ENCODE data around the gene IER3IP1. TPM values are rescaled to one million over a fixed set of nuclear protein-coding genes. Genes with fewer than 3 reads are reported as not detected.

Gene IER3IP1, protein sequence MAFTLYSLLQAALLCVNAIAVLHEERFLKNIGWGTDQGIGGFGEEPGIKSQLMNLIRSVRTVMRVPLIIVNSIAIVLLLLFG
- total RNA-seq (1 to 10 TPM; 1.5 to 2.3 TPM), total RNA-seq (6.8 to 49.9 (median 19.3) reads per million in 172 experiments)
- 15.6 TPM for polyA plus RNA-seq (2013, experiment 1 of 2)
- 12.8 TPM for polyA plus RNA-seq (2013, experiment 2 of 2)

DNA sequence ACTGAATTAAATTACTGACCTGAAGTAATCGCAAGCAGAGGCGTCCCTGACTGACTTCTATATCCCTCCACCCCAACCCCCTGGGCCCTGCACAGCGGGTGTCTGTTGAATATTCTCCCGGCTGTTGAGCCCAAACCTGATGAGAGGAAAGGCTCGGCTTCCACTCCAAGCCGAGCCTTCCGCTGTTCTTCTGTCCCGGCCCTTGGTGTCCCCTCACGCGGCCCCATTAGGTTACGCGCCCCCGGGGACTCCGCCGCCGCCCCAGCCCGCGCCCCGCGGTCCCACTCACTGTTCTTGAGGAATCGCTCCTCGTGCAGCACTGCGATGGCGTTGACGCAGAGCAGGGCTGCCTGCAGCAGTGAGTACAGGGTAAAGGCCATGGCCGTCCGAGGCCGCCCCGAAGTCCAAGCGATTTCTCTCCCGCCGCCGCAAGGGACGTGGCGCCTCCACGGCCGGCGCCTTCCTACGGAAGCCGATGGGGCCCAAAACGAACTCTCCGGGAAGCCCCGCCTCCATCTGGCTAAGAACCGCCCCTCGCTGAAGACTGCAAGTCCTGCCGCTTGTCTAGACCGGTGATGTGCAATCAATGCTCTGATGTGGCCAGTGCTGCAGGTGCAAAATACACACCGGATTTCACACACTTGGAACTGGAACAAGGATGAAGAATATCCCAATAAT is at the start of gene IER3IP1:
Gene IER3IP1, minus strand, starts transcription at position 467 of the 678 bp plus-strand sequence. Its CDS starts 87 bp downstream, at position 380.
- Mint-ChIP-seq H3K4me3 (peak within 1 kb of the TSS; percentile 77), H3K27ac (no peak within 1 kb of the TSS), H3K9me3 (no peaks in the 10 kb centered on the region), H3K36me3 (ENCODE audit: low read depth) (peaks cover 10% of the 10 kb centered on the region), H3K4me1 (ENCODE audit: low read depth) (no peaks in the 10 kb centered on the region), H3K27me3 (no peaks in the 10 kb centered on the region)
- H3K27ac ChIP-seq (ENCODE audit: low read depth in 1 of 2, low read length in 2 of 2): no peak within 1 kb of the TSS
- DNase-seq (peak; percentile 79 to 91 (median 84)), ATAC-seq (ENCODE audit: poor library complexity) (peak; percentile 93)
- no peaks in the 10 kb centered on the region for H3K36me3 ChIP-seq (ENCODE audit: insufficient read depth, low read length)
- ChIA-PET POLR2A (no interaction called here), CTCF (no interaction called here)
- H3K4me1 ChIP-seq (ENCODE audit: insufficient read depth, low read length): peaks cover 19% of the 10 kb centered on the region
- no peaks in the 10 kb centered on the region for H3K9me3 ChIP-seq (ENCODE audit: control insufficient read depth in 1 of 2, insufficient read depth in 1 of 2, low read length in 2 of 2)
- H3K27me3 ChIP-seq (ENCODE audit: control insufficient read depth in 1 of 2, insufficient read depth in 2 of 2, low read length in 2 of 2): no peaks in the 10 kb centered on the region
- H3K4me3 ChIP-seq (ENCODE audit: low read length): peak within 1 kb of the TSS; percentile 98
- TF ChIP-seq, protein P1, sequence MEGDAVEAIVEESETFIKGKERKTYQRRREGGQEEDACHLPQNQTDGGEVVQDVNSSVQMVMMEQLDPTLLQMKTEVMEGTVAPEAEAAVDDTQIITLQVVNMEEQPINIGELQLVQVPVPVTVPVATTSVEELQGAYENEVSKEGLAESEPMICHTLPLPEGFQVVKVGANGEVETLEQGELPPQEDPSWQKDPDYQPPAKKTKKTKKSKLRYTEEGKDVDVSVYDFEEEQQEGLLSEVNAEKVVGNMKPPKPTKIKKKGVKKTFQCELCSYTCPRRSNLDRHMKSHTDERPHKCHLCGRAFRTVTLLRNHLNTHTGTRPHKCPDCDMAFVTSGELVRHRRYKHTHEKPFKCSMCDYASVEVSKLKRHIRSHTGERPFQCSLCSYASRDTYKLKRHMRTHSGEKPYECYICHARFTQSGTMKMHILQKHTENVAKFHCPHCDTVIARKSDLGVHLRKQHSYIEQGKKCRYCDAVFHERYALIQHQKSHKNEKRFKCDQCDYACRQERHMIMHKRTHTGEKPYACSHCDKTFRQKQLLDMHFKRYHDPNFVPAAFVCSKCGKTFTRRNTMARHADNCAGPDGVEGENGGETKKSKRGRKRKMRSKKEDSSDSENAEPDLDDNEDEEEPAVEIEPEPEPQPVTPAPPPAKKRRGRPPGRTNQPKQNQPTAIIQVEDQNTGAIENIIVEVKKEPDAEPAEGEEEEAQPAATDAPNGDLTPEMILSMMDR (IDR thresholded peaks at IDR 0.05): no peak
- intact Hi-C loops (cut with DNase I, micrococcal nuclease): loop anchor here (1.0 to 10.0 kb wide), 4 partner anchors 25 to 989 kb away; partner anchors contain the start of gene HDHD2 (in 1 of the 2)

DNA sequence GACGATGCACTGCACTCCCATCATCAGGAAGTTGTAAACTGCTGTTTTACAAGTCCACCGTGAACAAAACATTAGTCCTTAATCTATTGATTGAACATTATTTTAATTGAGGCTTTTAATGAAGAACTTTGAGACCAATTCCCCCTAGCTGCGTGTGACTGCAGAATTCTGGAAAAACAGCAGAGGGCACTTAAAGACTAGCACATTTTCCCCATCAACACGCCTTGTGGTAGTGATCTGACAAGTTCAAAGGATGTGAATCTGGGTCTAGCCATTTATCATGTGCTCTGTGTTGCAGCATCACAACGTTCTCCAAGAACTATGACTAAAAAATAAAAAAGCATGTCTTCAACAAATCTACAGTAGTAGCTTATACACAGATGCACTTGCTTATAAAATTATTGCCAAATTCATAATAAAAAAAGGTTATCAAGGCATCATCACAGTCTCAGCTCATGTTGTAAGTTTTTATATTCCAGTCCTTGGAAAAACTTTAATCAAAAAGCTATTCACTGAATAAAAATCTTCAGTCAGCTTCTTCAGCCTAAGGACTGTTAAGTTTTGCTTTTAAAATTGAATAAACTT is 39.5 kb upstream of the IER3IP1 start:
- intact Hi-C loops (cut with DNase I, micrococcal nuclease): loop anchor here (2.0 to 5.0 kb wide), 2 partner anchors 532 to 533 kb away; no protein-coding TSS in a partner anchor
- H3K27ac ChIP-seq (ENCODE audit: low read depth in 1 of 2, low read length in 2 of 2): no peak overlapping the region
- no peak overlapping the region for H3K4me3 ChIP-seq (ENCODE audit: low read length)
- Mint-ChIP-seq H3K27me3 (peaks cover 66% of the 10 kb centered on the region), H3K4me1 (ENCODE audit: low read depth) (no peaks in the 10 kb centered on the region), H3K36me3 (ENCODE audit: low read depth) (no peaks in the 10 kb centered on the region), H3K9me3 (no peaks in the 10 kb centered on the region), H3K27ac (no peak overlapping the region), H3K4me3 (no peak overlapping the region)
- TF ChIP-seq, protein P1 (IDR thresholded peaks at IDR 0.05): no peak
- POLR2A ChIA-PET: no interaction called here
- DNase-seq: peak in 4 of 14 experiments; percentile 7 to 43 (median 26)
- no peaks in the 10 kb centered on the region for H3K36me3 ChIP-seq (ENCODE audit: insufficient read depth, low read length)
- H3K9me3 ChIP-seq (ENCODE audit: control insufficient read depth in 1 of 2, insufficient read depth in 1 of 2, low read length in 2 of 2): no peaks in the 10 kb centered on the region
- ATAC-seq (ENCODE audit: poor library complexity): no peak
- CTCF ChIA-PET: interaction anchor here (0.7 to 1.5 kb wide), 3 partner anchors 11 to 533 kb away, joined by 3 to 5 read pairs (median 3); no protein-coding TSS in a partner anchor
- H3K4me1 ChIP-seq (ENCODE audit: insufficient read depth, low read length): no peaks in the 10 kb centered on the region
- peaks cover 4 to 24% of the 10 kb centered on the region in 2 experiments for H3K27me3 ChIP-seq (ENCODE audit: control insufficient read depth in 1 of 2, insufficient read depth in 2 of 2, low read length in 2 of 2)

DNA sequence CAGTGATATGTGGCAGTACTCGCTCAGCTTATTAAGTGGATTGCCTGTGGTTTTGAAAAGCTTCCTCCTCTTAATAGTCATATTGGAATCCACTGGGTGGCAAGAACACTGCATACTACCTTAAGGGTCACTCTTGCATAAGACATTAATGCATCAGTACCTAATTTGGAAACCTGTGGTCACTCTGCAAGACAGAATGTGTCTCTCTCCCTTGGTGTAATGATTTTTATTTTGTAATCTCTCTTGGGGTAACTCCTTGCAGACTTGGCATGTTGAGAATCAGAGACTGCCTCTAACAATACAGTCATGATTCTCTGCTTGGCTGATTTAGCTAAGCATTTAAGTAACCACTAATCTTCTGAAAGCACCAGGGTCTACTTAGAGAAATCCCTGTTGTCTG is 33.0 kb upstream of the IER3IP1 start:
- no peak for DNase-seq
- CTCF ChIA-PET: no interaction called here
- no peaks in the 10 kb centered on the region for H3K4me1 ChIP-seq (ENCODE audit: insufficient read depth, low read length)
- Mint-ChIP-seq H3K9me3 (no peaks in the 10 kb centered on the region), H3K27ac (no peak overlapping the region), H3K27me3 (peaks cover 62% of the 10 kb centered on the region), H3K4me3 (no peak overlapping the region), H3K36me3 (ENCODE audit: low read depth) (no peaks in the 10 kb centered on the region), H3K4me1 (ENCODE audit: low read depth) (no peaks in the 10 kb centered on the region)
- no peaks in the 10 kb centered on the region for H3K36me3 ChIP-seq (ENCODE audit: insufficient read depth, low read length)
- no peaks in the 10 kb centered on the region for H3K9me3 ChIP-seq (ENCODE audit: control insufficient read depth in 1 of 2, insufficient read depth in 1 of 2, low read length in 2 of 2)
- POLR2A ChIA-PET: no interaction called here
- no peak overlapping the region for H3K27ac ChIP-seq (ENCODE audit: low read depth in 1 of 2, low read length in 2 of 2)
- no peak for ATAC-seq (ENCODE audit: poor library complexity)
- intact Hi-C loops (cut with DNase I, micrococcal nuclease): loop anchor here in 1 of 2 experiments (5.0 kb wide), 1 partner anchor 157 kb away; no protein-coding TSS in a partner anchor
- H3K27me3 ChIP-seq (ENCODE audit: control insufficient read depth in 1 of 2, insufficient read depth in 2 of 2, low read length in 2 of 2): peaks cover 13 to 37% of the 10 kb centered on the region in 2 experiments
- TF ChIP-seq, protein P1 (IDR thresholded peaks at IDR 0.05): no peak
- H3K4me3 ChIP-seq (ENCODE audit: low read length): no peak overlapping the region

Data from CD4-positive, alpha-beta T cell (primary cell).